ENCODE data around the gene NTSR1.

The NTSR1 gene

GRCh38 chr20:62796699-62797491 is 88.3 kb downstream of the NTSR1 start:
- in situ Hi-C loops (cut with HindIII; ENCODE audit: low sequenced_read_pairs) = no loop called here

- in situ Hi-C loops (cut with HindIII; ENCODE audit: low sequenced_read_pairs) = no loop called here
Measured at GRCh38 chr20:62797671-62798532, 89.3 kb downstream of the NTSR1 start.

GRCh38 chr20:62799036-62799435 is 90.4 kb downstream of the NTSR1 start:
- in situ Hi-C loops (cut with HindIII; ENCODE audit: low sequenced_read_pairs) = no loop called here

- in situ Hi-C loops (cut with HindIII; ENCODE audit: low sequenced_read_pairs) = no loop called here
Measured at GRCh38 chr20:62799459-62799858, 90.8 kb downstream of the NTSR1 start.

GRCh38 chr20:62799873-62800272 is 91.2 kb downstream of the NTSR1 start:
- in situ Hi-C loops (cut with HindIII; ENCODE audit: low sequenced_read_pairs) = no loop called here

GRCh38 chr20:62800314-62801259 is 92.0 kb downstream of the NTSR1 start:
- in situ Hi-C loops (cut with HindIII; ENCODE audit: low sequenced_read_pairs) = no loop called here

GRCh38 chr20:62801284-62802010 is 92.8 kb downstream of the NTSR1 start:
- in situ Hi-C loops (cut with HindIII; ENCODE audit: low sequenced_read_pairs) = no loop called here

GRCh38 chr20:62802026-62802712 is 93.5 kb downstream of the NTSR1 start:
- in situ Hi-C loops (cut with HindIII; ENCODE audit: low sequenced_read_pairs) = no loop called here

GRCh38 chr20:62804021-62804626 is 95.5 kb downstream of the NTSR1 start:
- in situ Hi-C loops (cut with HindIII; ENCODE audit: low sequenced_read_pairs) = no loop called here

- in situ Hi-C loops (cut with HindIII; ENCODE audit: low sequenced_read_pairs) = no loop called here
Measured at GRCh38 chr20:62804627-62805154, 96.1 kb downstream of the NTSR1 start, which contains the start of gene OGFR. TSS of gene OGFR (plus strand) at chr20:62804835. CDS start at chr20:62804860, 25 bp downstream.

GRCh38 chr20:62805155-62805710 is 96.6 kb downstream of the NTSR1 start:
- in situ Hi-C loops (cut with HindIII; ENCODE audit: low sequenced_read_pairs) = no loop called here

GRCh38 chr20:62805711-62806382 is 97.2 kb downstream of the NTSR1 start:
- in situ Hi-C loops (cut with HindIII; ENCODE audit: low sequenced_read_pairs) = no loop called here

GRCh38 chr20:62806383-62807050 is 97.9 kb downstream of the NTSR1 start:
- in situ Hi-C loops (cut with HindIII; ENCODE audit: low sequenced_read_pairs) = no loop called here

- in situ Hi-C loops (cut with HindIII; ENCODE audit: low sequenced_read_pairs) = no loop called here
Measured at GRCh38 chr20:62807444-62808210, 99.0 kb downstream of the NTSR1 start.

- in situ Hi-C loops (cut with HindIII; ENCODE audit: low sequenced_read_pairs) = no loop called here
Measured at GRCh38 chr20:62808211-62808865, 99.7 kb downstream of the NTSR1 start.
